ENCODE results near the gene MTG1. TPM values are rescaled to one million over a fixed set of nuclear protein-coding genes. Genes with fewer than 3 reads are reported as not detected.

The MTG1 gene
- total RNA-seq, 1 donor from 2014 or later = 44.0 TPM

GRCh38 chr10:133462512-133463305 is 68.8 kb downstream of the MTG1 start:
- Histone ChIP-seq H3K36me3 (ENCODE audit: insufficient read depth, low read length) (no peaks in the 10 kb centered on the region), H3K4me3 (ENCODE audit: insufficient read depth, low read depth, low read length) (no peak overlapping the region), H3K4me2 (ENCODE audit: low read length) (no peak overlapping the region), H3K27me3 (ENCODE audit: insufficient read depth, low read length) (no peaks in the 10 kb centered on the region), H4K20me1 (ENCODE audit: insufficient read depth, low read length) (no peaks in the 10 kb centered on the region), H2AFZ (ENCODE audit: low read depth, low read length) (no peak overlapping the region), H3K9ac (ENCODE audit: low read length) (no peak overlapping the region), H3K9me3 (ENCODE audit: insufficient read depth, low read depth, low read length) (peaks cover 5% of the 10 kb centered on the region), H3K79me2 (ENCODE audit: insufficient read depth, low read length) (no peaks in the 10 kb centered on the region), H3K4me1 (ENCODE audit: insufficient read depth, low read length) (no peaks in the 10 kb centered on the region), H3K27ac (ENCODE audit: low read depth, low read length) (no peak overlapping the region)
- H3K9me3 Mint-ChIP-seq (ENCODE audit: unreplicated experiment) = peaks cover 9% of the 10 kb centered on the region
- FAIRE-seq = no peak
- DNase-seq (ENCODE audit: low read depth) = no peak
- H3K36me3 Mint-ChIP-seq (ENCODE audit: low read depth, unreplicated experiment) = peaks cover 7% of the 10 kb centered on the region
- H3K4me3 Mint-ChIP-seq (ENCODE audit: unreplicated experiment) = no peak overlapping the region
- H3K27ac Mint-ChIP-seq (ENCODE audit: unreplicated experiment) = no peak overlapping the region
- H3K27me3 Mint-ChIP-seq (ENCODE audit: low read depth, unreplicated experiment) = peaks cover 27% of the 10 kb centered on the region
- H3K4me1 Mint-ChIP-seq (ENCODE audit: low read depth, unreplicated experiment) = no peaks in the 10 kb centered on the region
- TF ChIP-seq CTCF (IDR thresholded peaks at IDR 0.05; ENCODE audit: insufficient read depth, low read depth, low read length) = no peak
- TF ChIP-seq EZH2 (IDR thresholded peaks at IDR 0.05; ENCODE audit: insufficient read depth, low read length) = no peak

- no peak overlapping the region for H2AFZ ChIP-seq (ENCODE audit: low read depth, low read length)
- no peaks in the 10 kb centered on the region for H4K20me1 ChIP-seq (ENCODE audit: insufficient read depth, low read length)
- no peak overlapping the region for H3K4me3 ChIP-seq (ENCODE audit: insufficient read depth, low read depth, low read length)
- H3K79me2 ChIP-seq (ENCODE audit: insufficient read depth, low read length) = no peaks in the 10 kb centered on the region
- no peaks in the 10 kb centered on the region for H3K27me3 ChIP-seq (ENCODE audit: insufficient read depth, low read length)
- Mint-ChIP-seq H3K36me3 (ENCODE audit: low read depth, unreplicated experiment) (peaks cover 7% of the 10 kb centered on the region), H3K4me1 (ENCODE audit: low read depth, unreplicated experiment) (no peaks in the 10 kb centered on the region), H3K27ac (ENCODE audit: unreplicated experiment) (no peak overlapping the region), H3K9me3 (ENCODE audit: unreplicated experiment) (peaks cover 12% of the 10 kb centered on the region), H3K4me3 (ENCODE audit: unreplicated experiment) (no peak overlapping the region), H3K27me3 (ENCODE audit: low read depth, unreplicated experiment) (peaks cover 32% of the 10 kb centered on the region)
- H3K27ac ChIP-seq (ENCODE audit: low read depth, low read length) = no peak overlapping the region
- H3K9me3 ChIP-seq (ENCODE audit: insufficient read depth, low read depth, low read length) = no peaks in the 10 kb centered on the region
- H3K4me1 ChIP-seq (ENCODE audit: insufficient read depth, low read length) = no peaks in the 10 kb centered on the region
- no peak overlapping the region for H3K9ac ChIP-seq (ENCODE audit: low read length)
- no peak for TF ChIP-seq CTCF (IDR thresholded peaks at IDR 0.05; ENCODE audit: insufficient read depth, low read depth, low read length)
- no peak for TF ChIP-seq EZH2 (IDR thresholded peaks at IDR 0.05; ENCODE audit: insufficient read depth, low read length)
- DNase-seq (ENCODE audit: low read depth) = no peak
- H3K36me3 ChIP-seq (ENCODE audit: insufficient read depth, low read length) = no peaks in the 10 kb centered on the region
- no peak for FAIRE-seq
- no peak overlapping the region for H3K4me2 ChIP-seq (ENCODE audit: low read length)
Observed at GRCh38 chr10:133464582-133465031, 70.7 kb downstream of the MTG1 start.

All from astrocyte (in vitro differentiated cells and primary cell).